ENCODE results near the gene SLC38A2. TPM values are rescaled to one million over a fixed set of nuclear protein-coding genes. Genes with fewer than 3 reads are reported as not detected.

SLC38A2 gene
- total RNA-seq, 1 experiment from 2014 or later = 381 TPM

- TF ChIP-seq ERG (CRISPR knock-in tag; IDR thresholded peaks at IDR 0.05) = no peak
Observed at GRCh38 chr12:46351138-46351537, 21.4 kb downstream of the SLC38A2 start (continued).

GRCh38 chr12:46349253-46349652 is 23.3 kb downstream of the SLC38A2 start:
- POLR2A ChIA-PET = no interaction called here
- CTCF ChIA-PET = no interaction called here
- no peaks in the 10 kb centered on the region; the same call in 1 of the 2 replicates for H3K27me3 Mint-ChIP-seq (ENCODE audit: low read depth)
- TF ChIP-seq E2F4 (CRISPR knock-in tag; IDR thresholded peaks at IDR 0.05; ENCODE audit: borderline replicate concordance, low read depth) (no peak), EMX1 (CRISPR knock-in tag; IDR thresholded peaks at IDR 0.05) (no peak), FOXK1 (CRISPR knock-in tag; IDR thresholded peaks at IDR 0.05) (no peak), JAZF1 (CRISPR knock-in tag; IDR thresholded peaks at IDR 0.05) (no peak), CREB1 (CRISPR knock-in tag; IDR thresholded peaks at IDR 0.05) (no peak), ZNF263 (CRISPR knock-in tag; IDR thresholded peaks at IDR 0.05; ENCODE audit: low read depth) (no peak), MAX (CRISPR knock-in tag; IDR thresholded peaks at IDR 0.05) (no peak), AFF4 (CRISPR knock-in tag; IDR thresholded peaks at IDR 0.05; ENCODE audit: borderline replicate concordance) (no peak)
- no peak overlapping the region for H3K4me3 Mint-ChIP-seq
- no peaks in the 10 kb centered on the region for H3K36me3 Mint-ChIP-seq
- H3K27ac Mint-ChIP-seq = no peak overlapping the region
- no peak for ATAC-seq
- H3K9me3 Mint-ChIP-seq = no peaks in the 10 kb centered on the region; the same call in none of the 2 replicates
- peaks cover under 1% of the 10 kb centered on the region for H3K4me1 Mint-ChIP-seq
- no peak for DNase-seq (ENCODE audit: low spot score)

- ATAC-seq (no peak; the same call in 1 of the 2 replicates), DNase-seq (ENCODE audit: low spot score) (no peak)
- TF ChIP-seq IRF1 (CRISPR knock-in tag; IDR thresholded peaks at IDR 0.05) (no peak), CDX4 (CRISPR knock-in tag; IDR thresholded peaks at IDR 0.05; ENCODE audit: borderline replicate concordance) (no peak), NR2C2 (CRISPR knock-in tag; IDR thresholded peaks at IDR 0.05) (no peak), JAZF1 (CRISPR knock-in tag; IDR thresholded peaks at IDR 0.05) (no peak), CBFB (CRISPR knock-in tag; IDR thresholded peaks at IDR 0.05; ENCODE audit: low read depth) (no peak), ATF3 (CRISPR knock-in tag; conservative IDR thresholded peaks at IDR 0.05) (no peak)
- ChIA-PET CTCF (interaction anchor here (1.5 to 1.8 kb wide), 2 partner anchors 218 to 676 kb away, joined by 4 to 5 read pairs; no protein-coding TSS in a partner anchor), POLR2A (no interaction called here)
- Mint-ChIP-seq H3K27me3 (ENCODE audit: low read depth) (no peaks in the 10 kb centered on the region), H3K27ac (no peak overlapping the region), H3K36me3 (no peaks in the 10 kb centered on the region), H3K4me3 (no peak overlapping the region), H3K4me1 (peaks cover 7% of the 10 kb centered on the region), H3K9me3 (peaks cover 7% of the 10 kb centered on the region; the same call in 1 of the 2 replicates)
Observed at GRCh38 chr12:46343118-46343852, 29.3 kb downstream of the SLC38A2 start.
